ENCODE results near the gene FFAR4. TPM values are rescaled to one million over a fixed set of nuclear protein-coding genes. Genes with fewer than 3 reads are reported as not detected.
A peak's percentile ranks its signal among the peaks of the same experiment; 100 is the strongest.
"Not testable (repeated sequence)": the region's sequence is repeated elsewhere in the genome, so short reads cannot be mapped to it uniquely, and the experiment has no call there.

The FFAR4 gene
- not detected in 2 replicates for total RNA-seq (2014; rRNA removed; shearing (Covaris generic))
- not detected in 2 replicates for polyA plus RNA-seq (2016; fragmentation: Nextera tagmentation; extraction: Ambion mirVana)

GRCh38 chr10:93566435-93567276, at the start of gene FFAR4:
Gene FFAR4, plus strand, starts transcription at chr10:93566665. Its CDS starts 56 bp downstream, at chr10:93566721.
- H3K27ac ChIP-seq, result no peak within 1 kb of the TSS
- 2 to 3% methylated on average over 84 to 85 of the region's 85 CpGs for WGBS, 2 experiments (ENCODE audit: low coverage in 1 of 2, low lambda C conversion rate in 2 of 2, missing lambda C conversion rate in 2 of 2)
- no peaks in the 10 kb centered on the region for H4K20me1 ChIP-seq (ENCODE audit: insufficient read depth)
- H3F3A ChIP-seq (ENCODE audit: insufficient read depth), result no peaks in the 10 kb centered on the region
- no peaks in the 10 kb centered on the region for H3K79me2 ChIP-seq (ENCODE audit: insufficient read depth)
- no peaks in the 10 kb centered on the region for H3K9me3 ChIP-seq (ENCODE audit: low read depth)
- peak; percentile 6 for DNase-seq
- no peaks in the 10 kb centered on the region for H3K4me1 ChIP-seq (ENCODE audit: insufficient read depth)
- H3K9me2 ChIP-seq (ENCODE audit: insufficient read depth), result no peaks in the 10 kb centered on the region
- TF ChIP-seq EZH2 (IDR thresholded peaks at IDR 0.05; ENCODE audit: insufficient read depth, poor library complexity, severe bottlenecking), result no peak
- no peak for TF ChIP-seq EZH2phosphoT487 (IDR thresholded peaks at IDR 0.05; ENCODE audit: insufficient read depth, low read depth)
- H3K9ac ChIP-seq, result no peak within 1 kb of the TSS
- H3K27me3 ChIP-seq (replicated peaks; ENCODE audit: insufficient read depth), result peaks cover 64% of the 10 kb centered on the region
- H2AFZ ChIP-seq, result no peak within 1 kb of the TSS
- no peaks in the 10 kb centered on the region for H3K36me3 ChIP-seq (ENCODE audit: low read depth)
- in situ Hi-C loops (cut with MboI), result no loop called here
- no peak within 1 kb of the TSS for H3K4me3 ChIP-seq
- no peak within 1 kb of the TSS for H3K4me2 ChIP-seq (ENCODE audit: unreplicated experiment)

- Histone ChIP-seq H3K27ac (no peak overlapping the region), H3K79me2 (ENCODE audit: insufficient read depth) (no peaks in the 10 kb centered on the region), H3F3A (ENCODE audit: insufficient read depth) (peaks cover 19% of the 10 kb centered on the region), H3K36me3 (ENCODE audit: low read depth) (no peaks in the 10 kb centered on the region), H3K9me3 (ENCODE audit: low read depth) (no peaks in the 10 kb centered on the region), H4K20me1 (ENCODE audit: insufficient read depth) (no peaks in the 10 kb centered on the region), H3K4me1 (ENCODE audit: insufficient read depth) (peaks cover 19% of the 10 kb centered on the region), H3K27me3 (replicated peaks; ENCODE audit: insufficient read depth) (no peaks in the 10 kb centered on the region), H3K4me3 (no peak overlapping the region), H3K4me2 (ENCODE audit: unreplicated experiment) (no peak overlapping the region), H3K9ac (no peak overlapping the region), H3K9me2 (ENCODE audit: insufficient read depth) (no peaks in the 10 kb centered on the region), H2AFZ (no peak overlapping the region)
- 96 to 98% methylated on average over 4 of the region's 4 CpGs for WGBS, 2 experiments (ENCODE audit: low coverage in 1 of 2, low lambda C conversion rate in 2 of 2, missing lambda C conversion rate in 2 of 2)
- TF ChIP-seq EZH2phosphoT487 (IDR thresholded peaks at IDR 0.05; ENCODE audit: insufficient read depth, low read depth) (no peak), EZH2 (IDR thresholded peaks at IDR 0.05; ENCODE audit: insufficient read depth, poor library complexity, severe bottlenecking) (no peak)
- in situ Hi-C loops (cut with MboI), result loop anchor here (25.0 kb wide), 2 partner anchors 431 to 631 kb away; no protein-coding TSS in a partner anchor
- DNase-seq, result no peak
Observed at GRCh38 chr10:93518531-93518930, 47.9 kb upstream of the FFAR4 start.

- no peak overlapping the region for H3K9ac ChIP-seq
- no peak overlapping the region for H3K4me3 ChIP-seq
- TF ChIP-seq EZH2phosphoT487 (IDR thresholded peaks at IDR 0.05; ENCODE audit: insufficient read depth, low read depth) (no peak), EZH2 (IDR thresholded peaks at IDR 0.05; ENCODE audit: insufficient read depth, poor library complexity, severe bottlenecking) (no peak)
- in situ Hi-C loops (cut with MboI), result no loop called here
- H3K9me3 ChIP-seq (ENCODE audit: low read depth), result no peaks in the 10 kb centered on the region
- no peaks in the 10 kb centered on the region for H3K27me3 ChIP-seq (replicated peaks; ENCODE audit: insufficient read depth)
- no peaks in the 10 kb centered on the region for H3K4me1 ChIP-seq (ENCODE audit: insufficient read depth)
- no peak overlapping the region for H3K4me2 ChIP-seq (ENCODE audit: unreplicated experiment)
- WGBS, 2 experiments (ENCODE audit: low coverage in 1 of 2, low lambda C conversion rate in 2 of 2, missing lambda C conversion rate in 2 of 2), result 76 to 78% methylated on average over 5 of the region's 5 CpGs
- H4K20me1 ChIP-seq (ENCODE audit: insufficient read depth), result no peaks in the 10 kb centered on the region
- H2AFZ ChIP-seq, result no peak overlapping the region
- no peaks in the 10 kb centered on the region for H3F3A ChIP-seq (ENCODE audit: insufficient read depth)
- no peaks in the 10 kb centered on the region for H3K9me2 ChIP-seq (ENCODE audit: insufficient read depth)
- no peak overlapping the region for H3K27ac ChIP-seq
- H3K79me2 ChIP-seq (ENCODE audit: insufficient read depth), result no peaks in the 10 kb centered on the region
- H3K36me3 ChIP-seq (ENCODE audit: low read depth), result no peaks in the 10 kb centered on the region
- DNase-seq, result no peak
Observed at GRCh38 chr10:93535293-93535692, 31.2 kb upstream of the FFAR4 start.

GRCh38 chr10:93540871-93541270, 25.6 kb upstream of the FFAR4 start:
- not testable (repeated sequence) for H3F3A ChIP-seq (ENCODE audit: insufficient read depth); H3K79me2 ChIP-seq (ENCODE audit: insufficient read depth); H3K27me3 ChIP-seq (replicated peaks; ENCODE audit: insufficient read depth); H2AFZ ChIP-seq; H3K4me2 ChIP-seq (ENCODE audit: unreplicated experiment); H3K4me1 ChIP-seq (ENCODE audit: insufficient read depth); H3K9ac ChIP-seq; H3K9me2 ChIP-seq (ENCODE audit: insufficient read depth); H3K4me3 ChIP-seq; DNase-seq; H3K27ac ChIP-seq; H3K9me3 ChIP-seq (ENCODE audit: low read depth); H3K36me3 ChIP-seq (ENCODE audit: low read depth); H4K20me1 ChIP-seq (ENCODE audit: insufficient read depth)
- 79 to 85% methylated on average over 4 of the region's 4 CpGs for WGBS, 2 experiments (ENCODE audit: low coverage in 1 of 2, low lambda C conversion rate in 2 of 2, missing lambda C conversion rate in 2 of 2)
- in situ Hi-C loops (cut with MboI), result loop anchor here (10.0 kb wide), 1 partner anchor 134 kb away; no protein-coding TSS in a partner anchor

All from GM23248 (cell line).